Measurements from ENCODE around the gene TUFM. TPM values are rescaled to one million over a fixed set of nuclear protein-coding genes. Genes with fewer than 3 reads are reported as not detected.

Gene TUFM
- total RNA-seq, 1 experiment from 2014 or later: 296 TPM

GRCh38 chr16:28893291-28893690 is 47.1 kb upstream of the TUFM start:
- no peaks in the 10 kb centered on the region for H3K36me3 Mint-ChIP-seq
- H3K27ac Mint-ChIP-seq: no peak overlapping the region
- no peak for TF ChIP-seq EMX1 (CRISPR knock-in tag; IDR thresholded peaks at IDR 0.05)
- TF ChIP-seq SMAD4 (CRISPR knock-in tag; IDR thresholded peaks at IDR 0.05): no peak
- no peak for TF ChIP-seq TP53 (CRISPR knock-in tag; IDR thresholded peaks at IDR 0.05)
- no peak for TF ChIP-seq TEAD1 (CRISPR knock-in tag; IDR thresholded peaks at IDR 0.05)
- no peak for TF ChIP-seq MXD4 (CRISPR knock-in tag; IDR thresholded peaks at IDR 0.05; ENCODE audit: borderline replicate concordance)
- no peak for TF ChIP-seq STAT6 (CRISPR knock-in tag; conservative IDR thresholded peaks at IDR 0.05; ENCODE audit: low read depth)
- no peak for TF ChIP-seq ZNF232 (CRISPR knock-in tag; IDR thresholded peaks at IDR 0.05)
- TF ChIP-seq HMGXB4 (CRISPR knock-in tag; IDR thresholded peaks at IDR 0.05): no peak
- no peak for TF ChIP-seq IRF2 (CRISPR knock-in tag; IDR thresholded peaks at IDR 0.05; ENCODE audit: borderline replicate concordance, low read depth)
- no peak for TF ChIP-seq ELF4 (CRISPR knock-in tag; IDR thresholded peaks at IDR 0.05; ENCODE audit: low read depth)
- TF ChIP-seq SOX15 (CRISPR knock-in tag; IDR thresholded peaks at IDR 0.05): no peak
- TF ChIP-seq, protein P1, sequence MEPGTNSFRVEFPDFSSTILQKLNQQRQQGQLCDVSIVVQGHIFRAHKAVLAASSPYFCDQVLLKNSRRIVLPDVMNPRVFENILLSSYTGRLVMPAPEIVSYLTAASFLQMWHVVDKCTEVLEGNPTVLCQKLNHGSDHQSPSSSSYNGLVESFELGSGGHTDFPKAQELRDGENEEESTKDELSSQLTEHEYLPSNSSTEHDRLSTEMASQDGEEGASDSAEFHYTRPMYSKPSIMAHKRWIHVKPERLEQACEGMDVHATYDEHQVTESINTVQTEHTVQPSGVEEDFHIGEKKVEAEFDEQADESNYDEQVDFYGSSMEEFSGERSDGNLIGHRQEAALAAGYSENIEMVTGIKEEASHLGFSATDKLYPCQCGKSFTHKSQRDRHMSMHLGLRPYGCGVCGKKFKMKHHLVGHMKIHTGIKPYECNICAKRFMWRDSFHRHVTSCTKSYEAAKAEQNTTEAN (CRISPR knock-in tag; IDR thresholded peaks at IDR 0.05): no peak
- TF ChIP-seq NR2C2 (CRISPR knock-in tag; IDR thresholded peaks at IDR 0.05): no peak
- TF ChIP-seq JAZF1 (CRISPR knock-in tag; IDR thresholded peaks at IDR 0.05): no peak
- TF ChIP-seq, protein P2, sequence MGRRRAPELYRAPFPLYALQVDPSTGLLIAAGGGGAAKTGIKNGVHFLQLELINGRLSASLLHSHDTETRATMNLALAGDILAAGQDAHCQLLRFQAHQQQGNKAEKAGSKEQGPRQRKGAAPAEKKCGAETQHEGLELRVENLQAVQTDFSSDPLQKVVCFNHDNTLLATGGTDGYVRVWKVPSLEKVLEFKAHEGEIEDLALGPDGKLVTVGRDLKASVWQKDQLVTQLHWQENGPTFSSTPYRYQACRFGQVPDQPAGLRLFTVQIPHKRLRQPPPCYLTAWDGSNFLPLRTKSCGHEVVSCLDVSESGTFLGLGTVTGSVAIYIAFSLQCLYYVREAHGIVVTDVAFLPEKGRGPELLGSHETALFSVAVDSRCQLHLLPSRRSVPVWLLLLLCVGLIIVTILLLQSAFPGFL (CRISPR knock-in tag; IDR thresholded peaks at IDR 0.05; ENCODE audit: borderline replicate concordance): no peak
- no peak for TF ChIP-seq SMAD3 (CRISPR knock-in tag; IDR thresholded peaks at IDR 0.05; ENCODE audit: borderline replicate concordance)
- TF ChIP-seq FOXP1 (CRISPR knock-in tag; IDR thresholded peaks at IDR 0.05; ENCODE audit: borderline replicate concordance): no peak
- no peak for TF ChIP-seq KAT7 (CRISPR knock-in tag; IDR thresholded peaks at IDR 0.05; ENCODE audit: borderline replicate concordance)
- no peak for TF ChIP-seq FOXK1 (CRISPR knock-in tag; IDR thresholded peaks at IDR 0.05)
- ATAC-seq (no peak), DNase-seq (ENCODE audit: low spot score) (no peak)
- no peaks in the 10 kb centered on the region for H3K9me3 Mint-ChIP-seq
- ChIA-PET CTCF (no interaction called here), POLR2A (interaction anchor here (1.1 kb wide), 1 partner anchor 18 kb away, joined by 4 read pairs; no protein-coding TSS in a partner anchor)
- H3K4me1 Mint-ChIP-seq: no peaks in the 10 kb centered on the region
- no peaks in the 10 kb centered on the region for H3K27me3 Mint-ChIP-seq (ENCODE audit: low read depth)
- H3K4me3 Mint-ChIP-seq: no peak overlapping the region

Data from WTC11 (cell line).